Esophagus squamous epithelium (tissue), 4 donors: ENCODE measurements around the gene STK4.

ENCODE experiments used
- POLR2A ChIP-seq, 4 donors: fragments of 450-650 bp; IDR thresholded peaks; one replicate each; pipeline ENCODE4 v1.6.1; 2017; ENCODE audit warnings: antibody characterized with exemption in 4 of 4, mild to moderate bottlenecking in 4 of 4, moderate library complexity in 3 of 4
- TF ChIP-seq, protein P1 (sequence below), 6 experiments: fragments of 450-650 bp in 4 of 6; fragments of 200-600 bp in 2 of 6; sonication (generic) in 2 of 6; IDR thresholded peaks; one replicate each; pipeline ENCODE4 v1.5.1; 2016 to 2019; ENCODE audit warnings: antibody characterized with exemption in 6 of 6, mild to moderate bottlenecking in 4 of 6, moderate library complexity in 4 of 6

DNA sequence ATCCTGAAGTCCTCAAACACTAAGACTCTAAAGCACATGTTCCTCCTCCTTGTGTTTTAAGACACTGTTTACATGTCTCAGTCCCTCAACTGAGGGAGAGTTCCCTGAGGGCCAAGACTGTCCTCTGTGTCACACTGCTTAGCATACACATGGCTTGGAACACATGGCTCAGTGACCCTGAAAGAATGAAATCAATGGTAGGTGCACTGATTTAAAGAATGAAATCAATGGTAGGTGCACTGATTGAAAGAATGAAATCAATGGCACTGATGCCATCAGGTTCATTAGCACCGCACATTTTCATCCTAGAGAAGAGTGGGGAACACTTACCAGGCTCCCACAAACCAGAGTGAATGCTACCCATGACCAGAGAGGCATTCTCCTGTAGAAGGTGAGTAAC is 15.9 kb upstream of the STK4 start:
- TF ChIP-seq, protein P1, sequence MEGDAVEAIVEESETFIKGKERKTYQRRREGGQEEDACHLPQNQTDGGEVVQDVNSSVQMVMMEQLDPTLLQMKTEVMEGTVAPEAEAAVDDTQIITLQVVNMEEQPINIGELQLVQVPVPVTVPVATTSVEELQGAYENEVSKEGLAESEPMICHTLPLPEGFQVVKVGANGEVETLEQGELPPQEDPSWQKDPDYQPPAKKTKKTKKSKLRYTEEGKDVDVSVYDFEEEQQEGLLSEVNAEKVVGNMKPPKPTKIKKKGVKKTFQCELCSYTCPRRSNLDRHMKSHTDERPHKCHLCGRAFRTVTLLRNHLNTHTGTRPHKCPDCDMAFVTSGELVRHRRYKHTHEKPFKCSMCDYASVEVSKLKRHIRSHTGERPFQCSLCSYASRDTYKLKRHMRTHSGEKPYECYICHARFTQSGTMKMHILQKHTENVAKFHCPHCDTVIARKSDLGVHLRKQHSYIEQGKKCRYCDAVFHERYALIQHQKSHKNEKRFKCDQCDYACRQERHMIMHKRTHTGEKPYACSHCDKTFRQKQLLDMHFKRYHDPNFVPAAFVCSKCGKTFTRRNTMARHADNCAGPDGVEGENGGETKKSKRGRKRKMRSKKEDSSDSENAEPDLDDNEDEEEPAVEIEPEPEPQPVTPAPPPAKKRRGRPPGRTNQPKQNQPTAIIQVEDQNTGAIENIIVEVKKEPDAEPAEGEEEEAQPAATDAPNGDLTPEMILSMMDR (IDR thresholded peaks at IDR 0.05): no peak
- no peak for TF ChIP-seq POLR2A (IDR thresholded peaks at IDR 0.05)
